ENCODE results near the gene GNAI1. TPM values are rescaled to one million over a fixed set of nuclear protein-coding genes. Genes with fewer than 3 reads are reported as not detected.

The GNAI1 gene
- total RNA-seq, 1 donor from 2014 or later, result 8.7 TPM

GRCh38 chr7:80187279-80187678 is 52.6 kb downstream of the GNAI1 start:
- Histone ChIP-seq H3K36me3 (no peaks in the 10 kb centered on the region), H3K27ac (no peak overlapping the region), H3K27me3 (no peaks in the 10 kb centered on the region), H3K4me1 (no peaks in the 10 kb centered on the region), H3K4me3 (no peak overlapping the region), H3K9me3 (no peaks in the 10 kb centered on the region)
- TF ChIP-seq CTCF (IDR thresholded peaks at IDR 0.05), result no peak
- no peak for DNase-seq (ENCODE audit: low spot score in 2 of 2)
- intact Hi-C loops (cut with DNase I), result no loop called here

- intact Hi-C loops (cut with DNase I), result no loop called here
- no peak for DNase-seq (ENCODE audit: low spot score in 2 of 2)
- no peak for TF ChIP-seq CTCF (IDR thresholded peaks at IDR 0.05)
- H3K9me3 ChIP-seq, result no peaks in the 10 kb centered on the region
- H3K4me3 ChIP-seq, result no peak overlapping the region
- H3K27me3 ChIP-seq, result no peaks in the 10 kb centered on the region
- H3K4me1 ChIP-seq, result no peaks in the 10 kb centered on the region
- H3K36me3 ChIP-seq, result no peaks in the 10 kb centered on the region
- H3K27ac ChIP-seq, result no peak overlapping the region
Measured at GRCh38 chr7:80187727-80188126, 53.1 kb downstream of the GNAI1 start.

GRCh38 chr7:80189638-80190037 is 55.0 kb downstream of the GNAI1 start:
- intact Hi-C loops (cut with DNase I), result no loop called here
- no peaks in the 10 kb centered on the region for H3K9me3 ChIP-seq
- no peak overlapping the region for H3K4me3 ChIP-seq
- no peaks in the 10 kb centered on the region for H3K36me3 ChIP-seq
- H3K27me3 ChIP-seq, result no peaks in the 10 kb centered on the region
- TF ChIP-seq CTCF (IDR thresholded peaks at IDR 0.05), result no peak
- H3K27ac ChIP-seq, result no peak overlapping the region
- no peak for DNase-seq (ENCODE audit: low spot score in 2 of 2)
- no peaks in the 10 kb centered on the region for H3K4me1 ChIP-seq

- DNase-seq (ENCODE audit: low spot score in 2 of 2), result no peak
- H3K4me1 ChIP-seq, result peaks cover 0 to 4% of the 10 kb centered on the region in 2 donors
- H3K36me3 ChIP-seq, result peaks cover 0 to 6% of the 10 kb centered on the region in 2 donors
- no peaks in the 10 kb centered on the region for H3K9me3 ChIP-seq
- TF ChIP-seq CTCF (IDR thresholded peaks at IDR 0.05), result no peak
- intact Hi-C loops (cut with DNase I), result no loop called here
- H3K4me3 ChIP-seq, result no peak overlapping the region
- no peaks in the 10 kb centered on the region for H3K27me3 ChIP-seq
- no peak overlapping the region for H3K27ac ChIP-seq
Measured at GRCh38 chr7:80197627-80198026, 63.0 kb downstream of the GNAI1 start.

GRCh38 chr7:80199051-80199450 is 64.4 kb downstream of the GNAI1 start:
- peaks cover 0 to 6% of the 10 kb centered on the region in 2 donors for H3K36me3 ChIP-seq
- H3K27me3 ChIP-seq, result no peaks in the 10 kb centered on the region
- peaks cover 0 to 4% of the 10 kb centered on the region in 2 donors for H3K4me1 ChIP-seq
- H3K4me3 ChIP-seq, result no peak overlapping the region
- H3K9me3 ChIP-seq, result no peaks in the 10 kb centered on the region
- no peak overlapping the region for H3K27ac ChIP-seq
- intact Hi-C loops (cut with DNase I), result no loop called here
- TF ChIP-seq CTCF (IDR thresholded peaks at IDR 0.05), result no peak
- no peak for DNase-seq (ENCODE audit: low spot score in 2 of 2)

GRCh38 chr7:80204454-80204853 is 69.8 kb downstream of the GNAI1 start:
- Histone ChIP-seq H3K9me3 (no peaks in the 10 kb centered on the region), H3K27me3 (no peaks in the 10 kb centered on the region), H3K27ac (no peak overlapping the region), H3K4me3 (no peak overlapping the region), H3K36me3 (peaks cover 0 to 13% of the 10 kb centered on the region in 2 donors), H3K4me1 (no peaks in the 10 kb centered on the region)
- DNase-seq (ENCODE audit: low spot score in 2 of 2), result no peak
- TF ChIP-seq CTCF (IDR thresholded peaks at IDR 0.05), result no peak
- intact Hi-C loops (cut with DNase I), result no loop called here

Measured in ascending aorta (tissue), 2 donors.